ENCODE measurements around the gene MARCHF10. TPM values are rescaled to one million over a fixed set of nuclear protein-coding genes. Genes with fewer than 3 reads are reported as not detected.

MARCHF10 gene
- total RNA-seq, 2 donors from 2014 or later = 29.7 TPM; not detected in 1

- 87% methylated on average over 2 of the region's 2 CpGs for WGBS
- H3K36me3 ChIP-seq = no peaks in the 10 kb centered on the region
- DNase-seq (ENCODE audit: low spot score) = no peak
- no peaks in the 10 kb centered on the region for H3K9me3 ChIP-seq
- H3K27ac ChIP-seq = no peak overlapping the region
- no peaks in the 10 kb centered on the region for H3K27me3 ChIP-seq (replicated peaks; ENCODE audit: insufficient read depth)
- no peak overlapping the region for H3K4me3 ChIP-seq
- H3K4me1 ChIP-seq (replicated peaks) = no peaks in the 10 kb centered on the region
- no peak for TF ChIP-seq POLR2A (IDR thresholded peaks at IDR 0.05)
- TF ChIP-seq POLR2AphosphoS5 (IDR thresholded peaks at IDR 0.05) = no peak
- intact Hi-C loops (cut with DNase I) = no loop called here
These were observed 26.3 kb downstream of the MARCHF10 start for GRCh38 chr17:62781831-62782251.

- Histone ChIP-seq H3K27ac (no peak overlapping the region), H3K27me3 (replicated peaks; ENCODE audit: insufficient read depth) (no peaks in the 10 kb centered on the region), H3K4me1 (replicated peaks) (no peaks in the 10 kb centered on the region), H3K36me3 (no peaks in the 10 kb centered on the region), H3K9me3 (no peaks in the 10 kb centered on the region), H3K4me3 (no peak overlapping the region)
- intact Hi-C loops (cut with DNase I) = no loop called here
- DNase-seq (ENCODE audit: low spot score) = no peak
- no peak for TF ChIP-seq CTCF (IDR thresholded peaks at IDR 0.05)
- TF ChIP-seq POLR2AphosphoS5 (IDR thresholded peaks at IDR 0.05) = no peak
- no peak for TF ChIP-seq POLR2A (IDR thresholded peaks at IDR 0.05)
- 70% methylated on average over 3 of the region's 3 CpGs for WGBS
These were observed 26.8 kb downstream of the MARCHF10 start for GRCh38 chr17:62781356-62781755.

GRCh38 chr17:62780951-62781350, 27.2 kb downstream of the MARCHF10 start:
- intact Hi-C loops (cut with DNase I) = no loop called here
- Histone ChIP-seq H3K9me3 (no peaks in the 10 kb centered on the region), H3K4me3 (no peak overlapping the region), H3K36me3 (no peaks in the 10 kb centered on the region), H3K4me1 (replicated peaks) (no peaks in the 10 kb centered on the region), H3K27me3 (replicated peaks; ENCODE audit: insufficient read depth) (no peaks in the 10 kb centered on the region), H3K27ac (no peak overlapping the region)
- 63% methylated on average over 6 of the region's 6 CpGs for WGBS
- TF ChIP-seq POLR2AphosphoS5 (IDR thresholded peaks at IDR 0.05) = no peak
- TF ChIP-seq POLR2A (IDR thresholded peaks at IDR 0.05) = no peak
- TF ChIP-seq CTCF (IDR thresholded peaks at IDR 0.05) = no peak
- DNase-seq (ENCODE audit: low spot score) = no peak

GRCh38 chr17:62780269-62780668, 27.8 kb downstream of the MARCHF10 start:
- Histone ChIP-seq H3K36me3 (no peaks in the 10 kb centered on the region), H3K9me3 (no peaks in the 10 kb centered on the region), H3K4me3 (no peak overlapping the region), H3K4me1 (replicated peaks) (no peaks in the 10 kb centered on the region), H3K27ac (no peak overlapping the region), H3K27me3 (replicated peaks; ENCODE audit: insufficient read depth) (no peaks in the 10 kb centered on the region)
- TF ChIP-seq POLR2A (IDR thresholded peaks at IDR 0.05) (no peak), CTCF (IDR thresholded peaks at IDR 0.05) (peak in 1 of 4 experiments; percentile 21)
- WGBS = 31% methylated on average over 7 of the region's 7 CpGs
- intact Hi-C loops (cut with DNase I) = no loop called here
- DNase-seq (ENCODE audit: low spot score) = peak; percentile 38

- DNase-seq (ENCODE audit: low spot score) = peak; percentile 14
- H3K27ac ChIP-seq = no peak overlapping the region
- H3K4me1 ChIP-seq (replicated peaks) = no peaks in the 10 kb centered on the region
- H3K9me3 ChIP-seq = no peaks in the 10 kb centered on the region
- no peak overlapping the region for H3K4me3 ChIP-seq
- no peaks in the 10 kb centered on the region for H3K36me3 ChIP-seq
- no peaks in the 10 kb centered on the region for H3K27me3 ChIP-seq (replicated peaks; ENCODE audit: insufficient read depth)
- intact Hi-C loops (cut with DNase I) = no loop called here
- 32% methylated on average over 21 of the region's 21 CpGs for WGBS
- TF ChIP-seq POLR2A (IDR thresholded peaks at IDR 0.05) (no peak), POLR2AphosphoS5 (IDR thresholded peaks at IDR 0.05) (no peak), CTCF (IDR thresholded peaks at IDR 0.05) (no peak)
These were observed 29.0 kb downstream of the MARCHF10 start for GRCh38 chr17:62778990-62779681.
